Mesenchymal stem cell (in vitro differentiated cells and primary cell): ENCODE measurements around the gene DRC7.
A peak's percentile ranks its signal among the peaks of the same experiment; 100 is the strongest.

Experiments used
- DNase-seq: peaks from one replicate; pipeline ENCODE4 v3.0.0-alpha.2; 2013
- H2AFZ ChIP-seq: one replicate; pipeline ENCODE4 v1.6.1; 2013; ENCODE audit warnings: low read depth, mild to moderate bottlenecking, control low read depth, inconsistent platforms, low read length, moderate library complexity
- H2AK5ac ChIP-seq: 2 replicates; pipeline ENCODE4 v1.6.1; 2013; ENCODE audit warnings: low read length, moderate library complexity, mild to moderate bottlenecking, inconsistent platforms; ENCODE audit not compliant: severe bottlenecking
- H2BK120ac ChIP-seq: one replicate; pipeline ENCODE4 v1.6.1; 2013; ENCODE audit warnings: low read depth, mild to moderate bottlenecking, inconsistent platforms, low read length, moderate library complexity
- H2BK12ac ChIP-seq, 2 experiments: one replicate each; pipeline ENCODE4 v1.6.1; 2013; ENCODE audit warnings: inconsistent platforms in 2 of 2, low read length in 2 of 2, mild to moderate bottlenecking in 2 of 2, moderate library complexity in 2 of 2, control low read depth in 1 of 2
- H2BK15ac ChIP-seq: one replicate; pipeline ENCODE4 v1.6.1; 2013; ENCODE audit warnings: mild to moderate bottlenecking, low read depth, inconsistent platforms; ENCODE audit not compliant: poor library complexity, severe bottlenecking
- H2BK5ac ChIP-seq: 2 replicates; pipeline ENCODE4 v1.6.1; 2013; ENCODE audit warnings: low read depth, mild to moderate bottlenecking, low read length, control low read depth, inconsistent platforms; ENCODE audit not compliant: poor library complexity, severe bottlenecking
- H3K14ac ChIP-seq, 2 experiments: one replicate each; pipeline ENCODE4 v1.6.1; 2013; ENCODE audit warnings: inconsistent platforms in 2 of 2, low read length in 2 of 2, control low read depth in 1 of 2, mild to moderate bottlenecking in 1 of 2, moderate library complexity in 1 of 2
- H3K18ac ChIP-seq, 2 experiments: one replicate each; pipeline ENCODE4 v1.6.1; 2013; ENCODE audit warnings: inconsistent platforms in 2 of 2, low read length in 2 of 2, control low read depth in 1 of 2, low read depth in 1 of 2, mild to moderate bottlenecking in 1 of 2
- H3K23ac ChIP-seq, 2 experiments: one replicate each; pipeline ENCODE4 v1.6.1; 2013; ENCODE audit warnings: inconsistent platforms in 2 of 2, low read length in 2 of 2, mild to moderate bottlenecking in 2 of 2, moderate library complexity in 2 of 2, control low read depth in 1 of 2
- H3K27ac ChIP-seq: 2 replicates; pipeline ENCODE4 v1.5.1; 2013; ENCODE audit warnings: mild to moderate bottlenecking, moderate library complexity, low read length, control low read depth, inconsistent platforms; ENCODE audit not compliant: poor library complexity, severe bottlenecking
- H3K27me3 ChIP-seq, 2 experiments: 2 replicates each; pipeline versions ENCODE4 v1.6.1 to v1.7.0; 2013; ENCODE audit warnings: low read length in 2 of 2, mild to moderate bottlenecking in 2 of 2, moderate library complexity in 2 of 2, control low read depth in 1 of 2, inconsistent platforms in 1 of 2; ENCODE audit not compliant: control insufficient read depth in 1 of 2, insufficient read depth in 1 of 2
- H3K36me3 ChIP-seq, 2 experiments: 2 replicates each; pipeline versions ENCODE4 v1.6.1 to v1.7.0; 2013; ENCODE audit warnings: low read length in 2 of 2, control low read depth in 1 of 2, inconsistent platforms in 1 of 2, low read depth in 1 of 2, mild to moderate bottlenecking in 1 of 2; ENCODE audit not compliant: insufficient read depth in 2 of 2, control insufficient read depth in 1 of 2
- H3K4ac ChIP-seq, 2 experiments: one replicate each; pipeline ENCODE4 v1.6.1; 2013; ENCODE audit warnings: inconsistent platforms in 2 of 2, low read length in 2 of 2, mild to moderate bottlenecking in 2 of 2, moderate library complexity in 2 of 2, control low read depth in 1 of 2, low read depth in 1 of 2
- H3K4me1 ChIP-seq: 2 replicates; pipeline ENCODE4 v1.6.1; 2013; ENCODE audit warnings: low read depth, low read length, control low read depth; ENCODE audit not compliant: control insufficient read depth, insufficient read depth
- H3K4me2 ChIP-seq: 2 replicates; pipeline ENCODE4 v1.6.1; 2013; ENCODE audit warnings: low read length, mild to moderate bottlenecking, inconsistent platforms; ENCODE audit not compliant: poor library complexity, severe bottlenecking
- H3K4me3 ChIP-seq, 2 experiments: 2 replicates each; pipeline versions ENCODE4 v1.5.1 to v1.7.0; 2013; ENCODE audit warnings: low read length in 2 of 2, mild to moderate bottlenecking in 2 of 2, control low read depth in 1 of 2, low read depth in 1 of 2; ENCODE audit not compliant: insufficient read depth in 1 of 2
- H3K79me1 ChIP-seq: replicated peaks from 2 replicates; pipeline ENCODE4 v1.6.1; 2013; ENCODE audit warnings: mild to moderate bottlenecking, control low read depth, low read length, inconsistent platforms; ENCODE audit not compliant: poor library complexity, severe bottlenecking
- H3K9ac ChIP-seq: 2 replicates; pipeline ENCODE4 v1.7.0; 2013; ENCODE audit warnings: mild to moderate bottlenecking, low read length, moderate library complexity
- H3K9me3 ChIP-seq: 2 replicates; pipeline ENCODE4 v1.7.0; 2013; ENCODE audit warnings: mild to moderate bottlenecking, low read length; ENCODE audit not compliant: control insufficient read depth
- H4K8ac ChIP-seq: one replicate; pipeline ENCODE4 v1.6.1; 2013; ENCODE audit warnings: inconsistent platforms, mild to moderate bottlenecking, low read length, moderate library complexity
- H4K91ac ChIP-seq: one replicate; pipeline ENCODE4 v1.6.1; 2013; ENCODE audit warnings: mild to moderate bottlenecking, low read length, inconsistent platforms
- WGBS: methylation state at CpG from one replicate; pipeline ENCODE4 v1.1.7; 2013; ENCODE audit warnings: mixed read lengths; 5-methylcytosine and 5-hydroxymethylcytosine counted together

DRC7 gene

GRCh38 chr16:57753448-57754353, 59.1 kb downstream of the DRC7 start:
- Histone ChIP-seq H3K9me3 (no peaks in the 10 kb centered on the region), H4K8ac (no peak overlapping the region), H4K91ac (peak overlapping the region; percentile 24), H2BK15ac (no peak overlapping the region), H2BK120ac (no peak overlapping the region), H2AFZ (no peak overlapping the region), H3K27me3 (no peaks in the 10 kb centered on the region), H2AK5ac (no peak overlapping the region), H3K4me1 (peaks cover 32% of the 10 kb centered on the region), H3K27ac (no peak overlapping the region), H2BK5ac (no peak overlapping the region), H3K4ac (no peak overlapping the region), H3K18ac (no peak overlapping the region), H3K4me3 (no peak overlapping the region), H3K36me3 (peaks cover 34 to 87% of the 10 kb centered on the region in 2 experiments), H3K79me1 (peaks cover 2% of the 10 kb centered on the region), H3K23ac (no peak overlapping the region), H3K9ac (no peak overlapping the region), H3K14ac (no peak overlapping the region), H2BK12ac (no peak overlapping the region), H3K4me2 (no peak overlapping the region)
- 95% methylated on average over 32 of the region's 32 CpGs for WGBS
- no peak for DNase-seq

GRCh38 chr16:57754354-57755060, 59.9 kb downstream of the DRC7 start:
- Histone ChIP-seq H3K4me1 (peaks cover 40% of the 10 kb centered on the region), H4K91ac (no peak overlapping the region), H3K4me2 (no peak overlapping the region), H3K27me3 (no peaks in the 10 kb centered on the region), H2AFZ (no peak overlapping the region), H3K27ac (no peak overlapping the region), H2AK5ac (no peak overlapping the region), H3K18ac (no peak overlapping the region), H3K4me3 (no peak overlapping the region), H2BK5ac (no peak overlapping the region), H3K79me1 (peaks cover 2% of the 10 kb centered on the region), H2BK12ac (no peak overlapping the region), H3K36me3 (peaks cover 42 to 91% of the 10 kb centered on the region in 2 experiments), H2BK120ac (no peak overlapping the region), H3K14ac (no peak overlapping the region), H3K9ac (no peak overlapping the region), H2BK15ac (no peak overlapping the region), H3K23ac (no peak overlapping the region), H3K4ac (no peak overlapping the region), H4K8ac (no peak overlapping the region), H3K9me3 (no peaks in the 10 kb centered on the region)
- WGBS = 74% methylated on average over 6 of the region's 9 CpGs
- no peak for DNase-seq

GRCh38 chr16:57755061-57755684, 60.6 kb downstream of the DRC7 start:
- Histone ChIP-seq H3K18ac (no peak overlapping the region), H2BK12ac (no peak overlapping the region), H3K23ac (no peak overlapping the region), H2BK15ac (no peak overlapping the region), H4K8ac (no peak overlapping the region), H2BK120ac (no peak overlapping the region), H3K4me1 (peaks cover 45% of the 10 kb centered on the region), H2BK5ac (no peak overlapping the region), H3K27me3 (no peaks in the 10 kb centered on the region), H4K91ac (no peak overlapping the region), H3K9me3 (no peaks in the 10 kb centered on the region), H3K14ac (no peak overlapping the region), H3K4ac (no peak overlapping the region), H2AFZ (no peak overlapping the region), H3K4me3 (no peak overlapping the region), H3K36me3 (peaks cover 42 to 92% of the 10 kb centered on the region in 2 experiments), H2AK5ac (no peak overlapping the region), H3K4me2 (no peak overlapping the region), H3K79me1 (peaks cover 2% of the 10 kb centered on the region), H3K27ac (no peak overlapping the region), H3K9ac (no peak overlapping the region)
- no peak for DNase-seq
- WGBS = 86% methylated on average over 24 of the region's 24 CpGs
